WTC11 (cell line): Measurements from ENCODE around the gene CD84. TPM values are rescaled to one million over a fixed set of nuclear protein-coding genes. Genes with fewer than 3 reads are reported as not detected.
"Not testable (repeated sequence)": the region's sequence is repeated elsewhere in the genome, so short reads cannot be mapped to it uniquely, and the experiment has no call there.

Experiments
- ATAC-seq: fragments of 200-7000 bp; cut with Tn5 transposase; 2 replicates; pipeline ENCODE4 v1.10.0; 2021; ENCODE audit warnings: mild to moderate bottlenecking, moderate library complexity
- CTCF ChIA-PET: fragments of 300-600 bp; sonication (Branson Sonifier 250); formaldehyde crosslinking; loops from one replicate; lab custom pipeline; 2021; ENCODE audit warnings: antibody characterized with exemption; lab: Charles Lee
- POLR2A ChIA-PET: fragments of 350-600 bp; sonication (Branson Sonifier 250); formaldehyde crosslinking; loops from one replicate; lab custom pipeline; 2021; ENCODE audit warnings: antibody characterized with exemption; lab: Charles Lee
- DNase-seq: peaks from one replicate; pipeline ENCODE4 v3.0.0; 2021; ENCODE audit warnings: low spot score
- H3K27ac Mint-ChIP-seq: 2 replicates; pipeline ENCODE4 v1.8.0; 2021; ENCODE audit warnings: mixed read lengths
- H3K27me3 Mint-ChIP-seq: 2 replicates; pipeline ENCODE4 v1.8.0; 2021; ENCODE audit warnings: low read depth, mild to moderate bottlenecking, moderate library complexity, mixed read lengths
- H3K36me3 Mint-ChIP-seq: 2 replicates; pipeline ENCODE4 v1.8.0; 2021; ENCODE audit warnings: mixed read lengths
- H3K4me1 Mint-ChIP-seq: 2 replicates; pipeline ENCODE4 v1.8.0; 2022; ENCODE audit warnings: mixed read lengths
- H3K4me3 Mint-ChIP-seq: 2 replicates; pipeline ENCODE4 v1.8.0; 2021; ENCODE audit warnings: mild to moderate bottlenecking, moderate library complexity, mixed read lengths
- H3K9me3 Mint-ChIP-seq: 2 replicates; pipeline ENCODE4 v1.8.0; 2021; ENCODE audit warnings: mixed read lengths
- AR ChIP-seq: fragments of 250-450 bp; sonication (Bioruptor Pico); IDR thresholded peaks from 2 replicates; pipeline ENCODE4 v1.9.0; 2021; ENCODE audit warnings: mild to moderate bottlenecking
- ATF1 ChIP-seq: sonication (generic); formaldehyde crosslinking; IDR thresholded peaks from 2 replicates; pipeline ENCODE4 v1.8.1; 2023; ENCODE audit warnings: mild to moderate bottlenecking, moderate library complexity, missing genetic modification reagents
- ATF2 ChIP-seq: sonication (generic); formaldehyde crosslinking; IDR thresholded peaks from 2 replicates; pipeline ENCODE4 v1.8.1; 2022; ENCODE audit warnings: low read depth, missing genetic modification reagents, borderline replicate concordance
- ATF3 ChIP-seq: sonication (generic); formaldehyde crosslinking; conservative IDR thresholded peaks from 2 replicates; pipeline ENCODE4 v1.8.1; 2022; ENCODE audit warnings: mild to moderate bottlenecking, missing genetic modification reagents
- CREM ChIP-seq: sonication (generic); formaldehyde crosslinking; IDR thresholded peaks from 2 replicates; pipeline ENCODE4 v1.8.1; 2022; ENCODE audit warnings: mild to moderate bottlenecking, missing genetic modification reagents, moderate library complexity
- EMX1 ChIP-seq: fragments of 250-450 bp; sonication (Bioruptor Pico); IDR thresholded peaks from 2 replicates; pipeline ENCODE4 v1.8.0; 2021; ENCODE audit warnings: mild to moderate bottlenecking
- ESRRA ChIP-seq: sonication (generic); formaldehyde crosslinking; IDR thresholded peaks from 2 replicates; pipeline ENCODE4 v1.8.1; 2022; ENCODE audit warnings: mild to moderate bottlenecking, missing genetic modification reagents, borderline replicate concordance
- ETV6 ChIP-seq: sonication (generic); formaldehyde crosslinking; IDR thresholded peaks from 2 replicates; pipeline ENCODE4 v1.8.1; 2022; ENCODE audit warnings: mild to moderate bottlenecking, missing genetic modification reagents
- FOXJ3 ChIP-seq: sonication (generic); formaldehyde crosslinking; IDR thresholded peaks from 2 replicates; pipeline ENCODE4 v1.9.0; 2021; ENCODE audit warnings: missing genetic modification reagents, mild to moderate bottlenecking, borderline replicate concordance
- FOXP1 ChIP-seq: sonication (generic); formaldehyde crosslinking; IDR thresholded peaks from 2 replicates; pipeline ENCODE4 v1.8.0; 2022; ENCODE audit warnings: missing genetic modification reagents, mild to moderate bottlenecking, moderate library complexity, borderline replicate concordance
- IRF1 ChIP-seq: sonication (generic); formaldehyde crosslinking; IDR thresholded peaks from 2 replicates; pipeline ENCODE4 v1.8.0; 2023; ENCODE audit warnings: missing genetic modification reagents
- MYBL2 ChIP-seq: sonication (generic); formaldehyde crosslinking; IDR thresholded peaks from 2 replicates; pipeline ENCODE4 v1.8.1; 2023; ENCODE audit warnings: mild to moderate bottlenecking, moderate library complexity, missing genetic modification reagents
- NFYB ChIP-seq: sonication (generic); formaldehyde crosslinking; conservative IDR thresholded peaks from 2 replicates; pipeline ENCODE4 v1.8.0; 2022; ENCODE audit warnings: low read depth, missing genetic modification reagents
- NR1H2 ChIP-seq: sonication (generic); formaldehyde crosslinking; IDR thresholded peaks from 2 replicates; pipeline ENCODE4 v1.9.0; 2021; ENCODE audit warnings: mild to moderate bottlenecking, moderate library complexity, missing genetic modification reagents
- RELA ChIP-seq: sonication (generic); formaldehyde crosslinking; IDR thresholded peaks from 2 replicates; pipeline ENCODE4 v1.8.1; 2022; ENCODE audit warnings: missing genetic modification reagents, mild to moderate bottlenecking, borderline replicate concordance
- TEAD1 ChIP-seq: sonication (generic); formaldehyde crosslinking; IDR thresholded peaks from 2 replicates; pipeline ENCODE4 v1.8.0; 2022; ENCODE audit warnings: mild to moderate bottlenecking, missing genetic modification reagents
- ZBTB43 ChIP-seq: sonication (generic); formaldehyde crosslinking; IDR thresholded peaks from 2 replicates; pipeline ENCODE4 v1.8.1; 2023; ENCODE audit warnings: mild to moderate bottlenecking, missing genetic modification reagents
- ZNF121 ChIP-seq: sonication (generic); formaldehyde crosslinking; IDR thresholded peaks from 2 replicates; pipeline ENCODE4 v1.8.0; 2023; ENCODE audit warnings: missing genetic modification reagents
- ZNF138 ChIP-seq: sonication (generic); formaldehyde crosslinking; conservative IDR thresholded peaks from 2 replicates; pipeline ENCODE4 v1.8.1; 2022; ENCODE audit warnings: mild to moderate bottlenecking, moderate library complexity, missing genetic modification reagents
- ZNF263 ChIP-seq: sonication (generic); formaldehyde crosslinking; IDR thresholded peaks from 2 replicates; pipeline ENCODE4 v1.8.1; 2022; ENCODE audit warnings: low read depth, mild to moderate bottlenecking, moderate library complexity, missing genetic modification reagents
- ZNF416 ChIP-seq: fragments of 250-450 bp; sonication (Bioruptor Pico); IDR thresholded peaks from 2 replicates; pipeline ENCODE4 v1.9.0; 2021; ENCODE audit warnings: mild to moderate bottlenecking, inconsistent platforms
- ZNF671 ChIP-seq: fragments of 250-450 bp; sonication (Bioruptor Pico); IDR thresholded peaks from 2 replicates; pipeline ENCODE4 v1.8.0; 2021; ENCODE audit warnings: mild to moderate bottlenecking
- total RNA-seq: library from RNA; stranded (reverse); gene quantifications from 3 replicates; pipeline ENCODE4 v1.2.3, GENCODE V29; 2021

CD84 gene
- total RNA-seq, 1 experiment from 2014 or later, result 0.17 TPM

GRCh38 chr1:160567341-160567740 is 12.0 kb downstream of the CD84 start:
- POLR2A ChIA-PET, result interaction anchor here (0.5 kb wide), 1 partner anchor 444 kb away, joined by 7 read pairs; no protein-coding TSS in a partner anchor
- no peak overlapping the region for H3K4me3 Mint-ChIP-seq

GRCh38 chr1:160565564-160565963 is 13.7 kb downstream of the CD84 start:
- ChIA-PET POLR2A (no interaction called here), CTCF (interaction anchor here (0.6 to 1.7 kb wide), 4 partner anchors 15 to 137 kb away, joined by 3 to 6 read pairs (median 4); no protein-coding TSS in a partner anchor)
- Mint-ChIP-seq H3K27ac (no peak overlapping the region), H3K36me3 (peaks cover 12% of the 10 kb centered on the region), H3K4me3 (no peak overlapping the region), H3K9me3 (peaks cover 20% of the 10 kb centered on the region), H3K4me1 (no peaks in the 10 kb centered on the region), H3K27me3 (peaks cover 3% of the 10 kb centered on the region; the same call in 1 of the 2 replicates)
- no peak for ATAC-seq
- TF ChIP-seq FOXJ3 (CRISPR knock-in tag) (no peak), ETV6 (no peak), ZNF263 (CRISPR knock-in tag) (no peak), TEAD1 (CRISPR knock-in tag) (no peak), AR (CRISPR knock-in tag) (no peak), ATF3 (CRISPR knock-in tag) (no peak), ZBTB43 (CRISPR knock-in tag) (no peak), RELA (CRISPR knock-in tag) (no peak), NFYB (CRISPR knock-in tag) (no peak), ZNF671 (CRISPR knock-in tag) (no peak), MYBL2 (CRISPR knock-in tag) (no peak), ZNF138 (CRISPR knock-in tag) (no peak), CREM (CRISPR knock-in tag) (no peak)
- no peak for DNase-seq

More at GRCh38 chr1:160567341-160567740, 12.0 kb downstream of the CD84 start:
- ATAC-seq, result no peak
- peaks cover 11% of the 10 kb centered on the region for H3K9me3 Mint-ChIP-seq
- H3K27me3 Mint-ChIP-seq, result no peaks in the 10 kb centered on the region; the same call in 1 of the 2 replicates
- TF ChIP-seq ATF1 (CRISPR knock-in tag), result no peak
- TF ChIP-seq ESRRA (CRISPR knock-in tag), result no peak
- TF ChIP-seq ATF3 (CRISPR knock-in tag), result no peak
- TF ChIP-seq EMX1, result no peak
- no peak for TF ChIP-seq IRF1 (CRISPR knock-in tag)
- no peak for TF ChIP-seq ATF2
- no peak for TF ChIP-seq ZNF121 (CRISPR knock-in tag)
- TF ChIP-seq FOXP1 (CRISPR knock-in tag), result no peak
- TF ChIP-seq ZNF416, result no peak
- TF ChIP-seq NR1H2 (CRISPR knock-in tag), result no peak
- TF ChIP-seq FOXJ3 (CRISPR knock-in tag), result no peak
- H3K36me3 Mint-ChIP-seq, result peaks cover 10% of the 10 kb centered on the region
- DNase-seq, result no peak
- CTCF ChIA-PET, result interaction anchor here (0.7 kb wide), 1 partner anchor 17 kb away, joined by 3 read pairs; no protein-coding TSS in a partner anchor
- H3K27ac Mint-ChIP-seq, result no peak overlapping the region
- H3K4me1 Mint-ChIP-seq, result no peaks in the 10 kb centered on the region

- H3K27ac Mint-ChIP-seq, H3K4me3 Mint-ChIP-seq, DNase-seq, CTCF ChIA-PET, H3K4me1 Mint-ChIP-seq, ATAC-seq, POLR2A ChIA-PET, H3K27me3 Mint-ChIP-seq: not testable (repeated sequence)
- peaks cover 12% of the 10 kb centered on the region for H3K36me3 Mint-ChIP-seq
- peaks cover 24% of the 10 kb centered on the region for H3K9me3 Mint-ChIP-seq
These were observed 16.1 kb downstream of the CD84 start for GRCh38 chr1:160563230-160563629.

GRCh38 chr1:160562745-160563144 is 16.6 kb downstream of the CD84 start:
- H3K4me1 Mint-ChIP-seq, H3K27me3 Mint-ChIP-seq, H3K27ac Mint-ChIP-seq, H3K4me3 Mint-ChIP-seq, DNase-seq, CTCF ChIA-PET, ATAC-seq, POLR2A ChIA-PET: not testable (repeated sequence)
- Mint-ChIP-seq H3K36me3 (peaks cover 12% of the 10 kb centered on the region), H3K9me3 (peaks cover 24% of the 10 kb centered on the region)
